ENCODE data around the gene CFAP100. TPM values are rescaled to one million over a fixed set of nuclear protein-coding genes. Genes with fewer than 3 reads are reported as not detected.

The CFAP100 gene
- total RNA-seq, 1 donor = not detected

GRCh38 chr3:126447456-126448106 is 52.9 kb downstream of the CFAP100 start:
- TF ChIP-seq CTCF (IDR thresholded peaks at IDR 0.05; ENCODE audit: insufficient read depth, low read length) = no peak
- H3K4me3 ChIP-seq (ENCODE audit: low read depth, low read length) = no peak overlapping the region
- no peak for DNase-seq (ENCODE audit: low read depth)

GRCh38 chr3:126448136-126448892 is 53.6 kb downstream of the CFAP100 start:
- TF ChIP-seq CTCF (IDR thresholded peaks at IDR 0.05; ENCODE audit: insufficient read depth, low read length) = no peak
- no peak overlapping the region for H3K4me3 ChIP-seq (ENCODE audit: low read depth, low read length)
- no peak for DNase-seq (ENCODE audit: low read depth)

- no peak overlapping the region for H3K4me3 ChIP-seq (ENCODE audit: low read depth, low read length)
- no peak for TF ChIP-seq CTCF (IDR thresholded peaks at IDR 0.05; ENCODE audit: insufficient read depth, low read length)
- no peak for DNase-seq (ENCODE audit: low read depth)
These were observed 54.1 kb downstream of the CFAP100 start for GRCh38 chr3:126448893-126449180.

- no peak overlapping the region for H3K4me3 ChIP-seq (ENCODE audit: low read depth, low read length)
- TF ChIP-seq CTCF (IDR thresholded peaks at IDR 0.05; ENCODE audit: insufficient read depth, low read length) = no peak
- no peak for DNase-seq (ENCODE audit: low read depth)
These were observed 54.9 kb downstream of the CFAP100 start for GRCh38 chr3:126449621-126450051.

GRCh38 chr3:126450219-126450618 is 55.5 kb downstream of the CFAP100 start:
- no peak for TF ChIP-seq CTCF (IDR thresholded peaks at IDR 0.05; ENCODE audit: insufficient read depth, low read length)
- H3K4me3 ChIP-seq (ENCODE audit: low read depth, low read length) = no peak overlapping the region
- DNase-seq (ENCODE audit: low read depth) = no peak

- DNase-seq (ENCODE audit: low read depth) = no peak
- no peak overlapping the region for H3K4me3 ChIP-seq (ENCODE audit: low read depth, low read length)
- no peak for TF ChIP-seq CTCF (IDR thresholded peaks at IDR 0.05; ENCODE audit: insufficient read depth, low read length)
These were observed 56.0 kb downstream of the CFAP100 start for GRCh38 chr3:126450744-126451143.

Measured in fibroblast of the aortic adventitia (primary cell).